ENCODE results near the gene AVP. TPM values are rescaled to one million over a fixed set of nuclear protein-coding genes. Genes with fewer than 3 reads are reported as not detected.
"Not testable (repeated sequence)": the region's sequence is repeated elsewhere in the genome, so short reads cannot be mapped to it uniquely, and the experiment has no call there.

Gene AVP, protein sequence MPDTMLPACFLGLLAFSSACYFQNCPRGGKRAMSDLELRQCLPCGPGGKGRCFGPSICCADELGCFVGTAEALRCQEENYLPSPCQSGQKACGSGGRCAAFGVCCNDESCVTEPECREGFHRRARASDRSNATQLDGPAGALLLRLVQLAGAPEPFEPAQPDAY
- not detected in 2 replicates for total RNA-seq (2014; rRNA removed; shearing (Covaris generic))

- no peak for DNase-seq (ENCODE audit: low spot score)
Measured at GRCh38 chr20:3084283-3084985, at the start of gene AVP. Gene AVP (minus strand): TSS chr20:3084724. CDS start chr20:3084674, 50 bp downstream.

DNA sequence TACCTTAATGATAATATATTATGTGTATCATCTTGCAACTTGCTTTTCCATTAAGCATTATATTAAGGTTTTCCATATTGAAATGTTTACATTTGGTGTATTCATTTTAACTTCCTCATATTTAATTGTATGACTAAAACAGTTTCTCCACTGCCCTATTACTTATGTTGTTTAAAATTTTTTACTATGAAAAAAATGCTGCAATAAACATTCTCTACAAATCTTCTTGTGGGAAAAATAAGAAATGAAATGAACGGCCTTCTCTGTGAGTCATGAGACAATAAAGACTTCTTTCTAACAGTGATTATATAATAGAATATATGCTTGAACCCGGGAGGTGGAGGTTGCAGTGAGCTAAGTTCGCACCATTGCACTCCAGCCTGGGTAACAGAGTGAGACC, 49.6 kb upstream of the AVP start:
- no peak for DNase-seq (ENCODE audit: low spot score)

GRCh38 chr20:3133155-3133554, 48.6 kb upstream of the AVP start:
- DNase-seq (ENCODE audit: low spot score) = no peak

DNA sequence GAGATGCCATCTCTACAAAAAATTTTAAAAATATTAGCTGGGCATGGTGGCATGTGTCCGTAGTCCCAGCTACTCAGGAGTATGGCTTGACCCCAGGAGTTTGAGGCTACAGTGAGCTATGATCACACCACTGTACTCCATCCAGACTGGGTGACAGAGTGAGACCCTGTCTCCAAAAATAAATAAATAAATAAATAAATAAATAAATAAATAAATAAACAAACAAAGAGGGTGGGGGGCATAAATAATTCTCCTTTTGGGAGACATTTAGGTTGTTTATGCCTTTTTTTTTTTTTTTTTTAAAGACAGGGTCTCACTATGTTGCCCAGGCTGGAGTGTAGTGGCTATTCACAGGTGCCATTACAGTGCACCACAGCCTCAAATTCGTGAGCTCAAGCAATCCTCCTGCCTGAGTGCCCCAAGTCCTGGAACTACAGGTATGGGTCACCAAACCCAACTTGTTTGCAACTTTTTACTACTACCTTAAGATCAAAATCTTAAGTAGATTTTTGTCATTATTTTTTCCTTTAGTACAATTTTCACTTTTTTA, 45.6 kb upstream of the AVP start:
- no peak for DNase-seq (ENCODE audit: low spot score)

- no peak for DNase-seq (ENCODE audit: low spot score)
Measured at GRCh38 chr20:3129094-3129493, 44.6 kb upstream of the AVP start.

- DNase-seq (ENCODE audit: low spot score) = no peak
Measured at GRCh38 chr20:3128275-3128984, 43.9 kb upstream of the AVP start.

GRCh38 chr20:3126527-3126859, 42.0 kb upstream of the AVP start:
- no peak for DNase-seq (ENCODE audit: low spot score)

- DNase-seq (ENCODE audit: low spot score) = not testable (repeated sequence)
Measured at GRCh38 chr20:3125776-3126526, 41.4 kb upstream of the AVP start.

GRCh38 chr20:3124773-3125560, 40.4 kb upstream of the AVP start:
- not testable (repeated sequence) for DNase-seq (ENCODE audit: low spot score)

GRCh38 chr20:3124163-3124562, 39.6 kb upstream of the AVP start:
- not testable (repeated sequence) for DNase-seq (ENCODE audit: low spot score)

- no peak for DNase-seq (ENCODE audit: low spot score)
Measured at GRCh38 chr20:3123542-3123941, 39.0 kb upstream of the AVP start.

GRCh38 chr20:3121955-3122610, 37.6 kb upstream of the AVP start:
- DNase-seq (ENCODE audit: low spot score) = no peak

GRCh38 chr20:3121271-3121911, 36.9 kb upstream of the AVP start:
- DNase-seq (ENCODE audit: low spot score) = no peak

DNA sequence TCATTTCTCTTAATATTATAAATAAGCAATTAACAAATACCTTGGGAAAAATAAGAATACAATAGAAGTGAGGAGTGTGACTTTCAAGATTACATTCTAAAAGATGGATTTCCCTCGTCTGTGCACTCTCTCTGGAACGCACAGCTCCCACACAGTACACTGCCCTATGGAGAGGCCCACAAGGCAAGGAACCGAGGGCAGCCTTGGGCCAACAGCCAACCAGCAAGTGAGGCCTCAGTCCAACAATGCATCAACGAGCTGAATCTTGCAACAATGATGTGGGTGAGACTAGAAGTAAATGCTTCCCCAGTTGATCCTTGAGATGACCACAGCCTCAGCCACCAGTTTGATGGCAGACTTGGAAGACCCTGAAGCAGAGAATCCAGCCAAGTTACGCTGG, 34.5 kb upstream of the AVP start:
- DNase-seq (ENCODE audit: low spot score) = no peak

DNA sequence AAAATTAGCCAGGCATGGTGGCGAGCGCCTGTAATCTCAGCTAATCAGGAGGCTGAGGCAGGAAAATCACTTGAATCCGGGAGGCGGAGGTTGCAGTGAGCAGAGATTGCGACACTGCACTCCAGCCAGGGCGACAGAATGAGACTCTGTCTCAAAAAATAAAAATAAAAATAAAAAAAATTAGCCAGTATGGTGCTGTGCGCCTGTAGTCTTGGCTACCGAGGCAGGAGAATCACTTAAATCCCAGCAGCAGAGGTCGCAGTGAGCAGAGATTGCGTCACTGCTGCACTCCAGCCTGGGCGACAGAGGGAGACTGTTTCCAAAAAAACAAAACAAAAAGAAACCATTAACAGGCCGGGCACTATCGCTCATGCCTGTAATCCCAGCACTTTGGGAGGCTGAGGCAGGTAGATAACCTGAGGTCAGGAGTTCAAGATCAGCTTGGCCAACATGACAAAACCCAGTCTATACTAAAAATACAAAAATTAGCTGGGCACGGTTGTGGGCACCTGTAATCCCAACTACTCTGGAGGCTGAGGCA, 33.4 kb upstream of the AVP start:
- DNase-seq (ENCODE audit: low spot score) = not testable (repeated sequence)

- no peak for DNase-seq (ENCODE audit: low spot score)
Measured at GRCh38 chr20:3116341-3116740, 31.8 kb upstream of the AVP start.

GRCh38 chr20:3115190-3116107, 30.9 kb upstream of the AVP start:
- peak; percentile 41 for DNase-seq (ENCODE audit: low spot score)

- no peak for DNase-seq (ENCODE audit: low spot score)
Measured at GRCh38 chr20:3111995-3112394, 27.5 kb upstream of the AVP start.

DNA sequence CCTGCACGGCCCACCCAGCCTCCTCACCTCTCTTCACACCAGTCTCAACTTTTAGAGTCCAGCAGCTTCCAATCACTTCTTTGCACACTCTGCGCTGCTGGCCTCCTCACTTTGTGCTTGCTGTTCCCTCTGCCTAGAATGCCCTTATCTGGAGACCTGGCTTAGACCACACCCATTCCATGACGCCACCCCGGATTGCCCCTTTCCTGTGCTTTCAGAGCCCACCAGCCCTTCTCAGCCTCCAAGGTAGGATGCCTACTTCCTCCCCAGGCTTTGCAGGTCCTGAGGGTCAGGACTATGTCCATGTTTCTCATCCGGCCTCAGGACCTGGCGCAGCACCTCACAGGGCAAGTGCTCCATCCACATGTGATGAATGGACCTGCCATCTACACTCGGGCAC, 27.0 kb upstream of the AVP start:
- DNase-seq (ENCODE audit: low spot score) = no peak
